ENCODE measurements around the gene MEN1. TPM values are rescaled to one million over a fixed set of nuclear protein-coding genes. Genes with fewer than 3 reads are reported as not detected.
"Not testable (repeated sequence)": the region's sequence is repeated elsewhere in the genome, so short reads cannot be mapped to it uniquely, and the experiment has no call there.

MEN1 gene
- total and polyA plus RNA-seq, 2 of the 13 experiments (the other 11 are each of a cell fraction or from before 2014, with no cell fraction given): 20.5 to 27.3 TPM

DNA sequence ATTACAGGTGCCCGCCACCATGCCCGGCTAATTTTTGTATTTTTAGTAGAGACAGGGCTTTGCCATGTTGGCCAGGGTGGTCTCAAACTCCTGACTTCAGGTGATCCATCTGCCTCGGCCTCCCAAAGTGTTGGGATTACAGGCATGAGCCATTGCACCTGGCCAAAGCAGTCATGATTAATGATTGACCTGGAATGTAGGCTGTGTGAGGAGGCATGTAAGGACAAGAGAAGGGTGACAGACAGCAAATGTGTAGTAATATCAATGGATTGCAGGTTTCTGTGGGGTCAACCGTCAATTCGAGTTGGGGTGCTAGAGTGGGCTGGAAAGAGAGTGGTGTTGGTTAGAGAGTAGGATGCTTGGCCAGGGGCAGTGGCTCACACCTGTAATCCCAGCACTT, 5.1 kb upstream of the MEN1 start:
- 2% methylated on average over 5 of the region's 5 CpGs for WGBS (ENCODE audit: low lambda C conversion rate)
- H2AFZ ChIP-seq (ENCODE audit: low read length); H3K27ac ChIP-seq (ENCODE audit: extremely low read length, insufficient read depth, low read length); H3K79me2 ChIP-seq (ENCODE audit: insufficient read depth, low read length); H4K20me1 ChIP-seq (ENCODE audit: insufficient read depth, low read length); H3K36me3 ChIP-seq (replicated peaks in 1 of 2; ENCODE audit: control insufficient read depth in 1 of 2, insufficient read depth in 2 of 2, low read length in 2 of 2); H3K9me3 ChIP-seq (ENCODE audit: low read length); H3K9ac ChIP-seq (ENCODE audit: insufficient read depth, low read depth, low read length); H3K4me3 ChIP-seq (replicated peaks in 1 of 3; ENCODE audit: insufficient read depth in 1 of 3, low read depth in 2 of 3, low read length in 3 of 3); CTCF ChIA-PET (ENCODE audit: low intra/inter-chr PET ratio, low total read pairs); BruUV-seq (replicated peaks); H3K27me3 ChIP-seq (ENCODE audit: control insufficient read depth in 1 of 2, insufficient read depth in 2 of 2, low read length in 2 of 2); intact Hi-C loops (cut with micrococcal nuclease; ENCODE audit: unreplicated experiment); in situ Hi-C loops (cut with HindIII; ENCODE audit: extremely low pct_ligation_motif_present, low pct_unique_long_range_greater_than_20kb): not testable (repeated sequence)
- POLR2A ChIA-PET: interaction anchor here (1.0 to 1.1 kb wide), 2 partner anchors 57 to 226 kb away, joined by 3 read pairs; partner anchors contain the start of gene SAC3D1
- DNase-seq (ENCODE audit: low spot score) (peak; percentile 64), FAIRE-seq (peak; percentile 47), ATAC-seq (peak; percentile 49)
- Histone ChIP-seq H3K4me2 (ENCODE audit: low read depth, low read length) (peak overlapping the region; percentile 61), H3K4me1 (ENCODE audit: insufficient read depth, low read length) (peaks cover 34% of the 10 kb centered on the region)
- TF ChIP-seq, protein P1, sequence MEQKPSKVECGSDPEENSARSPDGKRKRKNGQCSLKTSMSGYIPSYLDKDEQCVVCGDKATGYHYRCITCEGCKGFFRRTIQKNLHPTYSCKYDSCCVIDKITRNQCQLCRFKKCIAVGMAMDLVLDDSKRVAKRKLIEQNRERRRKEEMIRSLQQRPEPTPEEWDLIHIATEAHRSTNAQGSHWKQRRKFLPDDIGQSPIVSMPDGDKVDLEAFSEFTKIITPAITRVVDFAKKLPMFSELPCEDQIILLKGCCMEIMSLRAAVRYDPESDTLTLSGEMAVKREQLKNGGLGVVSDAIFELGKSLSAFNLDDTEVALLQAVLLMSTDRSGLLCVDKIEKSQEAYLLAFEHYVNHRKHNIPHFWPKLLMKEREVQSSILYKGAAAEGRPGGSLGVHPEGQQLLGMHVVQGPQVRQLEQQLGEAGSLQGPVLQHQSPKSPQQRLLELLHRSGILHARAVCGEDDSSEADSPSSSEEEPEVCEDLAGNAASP (CRISPR knock-in tag; IDR thresholded peaks at IDR 0.05; ENCODE audit: borderline replicate concordance): peak; percentile 91; the same call in 1 of the 2 replicates
- TF ChIP-seq RXRB (CRISPR knock-in tag; IDR thresholded peaks at IDR 0.05; ENCODE audit: borderline replicate concordance) (peak; percentile 84), RARA (CRISPR knock-in tag; IDR thresholded peaks at IDR 0.05) (peak; percentile 22; the same call in 1 of the 2 replicates), RXRA (CRISPR knock-in tag; IDR thresholded peaks at IDR 0.05) (peak; percentile 82; the same call in 1 of the 2 replicates), TBX2 (CRISPR knock-in tag; IDR thresholded peaks at IDR 0.05; ENCODE audit: borderline replicate concordance) (peak; percentile 24; the same call in 1 of the 2 replicates), SAP130 (CRISPR knock-in tag; IDR thresholded peaks at IDR 0.05; ENCODE audit: low read depth) (peak; percentile 33; the same call in 1 of the 2 replicates), TEAD3 (CRISPR knock-in tag; optimal IDR thresholded peaks at IDR 0.05; ENCODE audit: borderline replicate concordance) (peak; percentile 92)
- TF ChIP-seq, protein P2, sequence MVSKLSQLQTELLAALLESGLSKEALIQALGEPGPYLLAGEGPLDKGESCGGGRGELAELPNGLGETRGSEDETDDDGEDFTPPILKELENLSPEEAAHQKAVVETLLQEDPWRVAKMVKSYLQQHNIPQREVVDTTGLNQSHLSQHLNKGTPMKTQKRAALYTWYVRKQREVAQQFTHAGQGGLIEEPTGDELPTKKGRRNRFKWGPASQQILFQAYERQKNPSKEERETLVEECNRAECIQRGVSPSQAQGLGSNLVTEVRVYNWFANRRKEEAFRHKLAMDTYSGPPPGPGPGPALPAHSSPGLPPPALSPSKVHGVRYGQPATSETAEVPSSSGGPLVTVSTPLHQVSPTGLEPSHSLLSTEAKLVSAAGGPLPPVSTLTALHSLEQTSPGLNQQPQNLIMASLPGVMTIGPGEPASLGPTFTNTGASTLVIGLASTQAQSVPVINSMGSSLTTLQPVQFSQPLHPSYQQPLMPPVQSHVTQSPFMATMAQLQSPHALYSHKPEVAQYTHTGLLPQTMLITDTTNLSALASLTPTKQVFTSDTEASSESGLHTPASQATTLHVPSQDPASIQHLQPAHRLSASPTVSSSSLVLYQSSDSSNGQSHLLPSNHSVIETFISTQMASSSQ (IDR thresholded peaks at IDR 0.05; ENCODE audit: low read depth): peak; percentile 84
- TF ChIP-seq, protein P2 (CRISPR knock-in tag; IDR thresholded peaks at IDR 0.05; ENCODE audit: borderline replicate concordance): peak; percentile 84
- TF ChIP-seq, protein P3, sequence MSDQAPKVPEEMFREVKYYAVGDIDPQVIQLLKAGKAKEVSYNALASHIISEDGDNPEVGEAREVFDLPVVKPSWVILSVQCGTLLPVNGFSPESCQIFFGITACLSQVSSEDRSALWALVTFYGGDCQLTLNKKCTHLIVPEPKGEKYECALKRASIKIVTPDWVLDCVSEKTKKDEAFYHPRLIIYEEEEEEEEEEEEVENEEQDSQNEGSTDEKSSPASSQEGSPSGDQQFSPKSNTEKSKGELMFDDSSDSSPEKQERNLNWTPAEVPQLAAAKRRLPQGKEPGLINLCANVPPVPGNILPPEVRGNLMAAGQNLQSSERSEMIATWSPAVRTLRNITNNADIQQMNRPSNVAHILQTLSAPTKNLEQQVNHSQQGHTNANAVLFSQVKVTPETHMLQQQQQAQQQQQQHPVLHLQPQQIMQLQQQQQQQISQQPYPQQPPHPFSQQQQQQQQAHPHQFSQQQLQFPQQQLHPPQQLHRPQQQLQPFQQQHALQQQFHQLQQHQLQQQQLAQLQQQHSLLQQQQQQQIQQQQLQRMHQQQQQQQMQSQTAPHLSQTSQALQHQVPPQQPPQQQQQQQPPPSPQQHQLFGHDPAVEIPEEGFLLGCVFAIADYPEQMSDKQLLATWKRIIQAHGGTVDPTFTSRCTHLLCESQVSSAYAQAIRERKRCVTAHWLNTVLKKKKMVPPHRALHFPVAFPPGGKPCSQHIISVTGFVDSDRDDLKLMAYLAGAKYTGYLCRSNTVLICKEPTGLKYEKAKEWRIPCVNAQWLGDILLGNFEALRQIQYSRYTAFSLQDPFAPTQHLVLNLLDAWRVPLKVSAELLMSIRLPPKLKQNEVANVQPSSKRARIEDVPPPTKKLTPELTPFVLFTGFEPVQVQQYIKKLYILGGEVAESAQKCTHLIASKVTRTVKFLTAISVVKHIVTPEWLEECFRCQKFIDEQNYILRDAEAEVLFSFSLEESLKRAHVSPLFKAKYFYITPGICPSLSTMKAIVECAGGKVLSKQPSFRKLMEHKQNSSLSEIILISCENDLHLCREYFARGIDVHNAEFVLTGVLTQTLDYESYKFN (CRISPR knock-in tag; conservative IDR thresholded peaks at IDR 0.05): peak; percentile 44; the same call in 1 of the 2 replicates
- TF ChIP-seq, protein P4, sequence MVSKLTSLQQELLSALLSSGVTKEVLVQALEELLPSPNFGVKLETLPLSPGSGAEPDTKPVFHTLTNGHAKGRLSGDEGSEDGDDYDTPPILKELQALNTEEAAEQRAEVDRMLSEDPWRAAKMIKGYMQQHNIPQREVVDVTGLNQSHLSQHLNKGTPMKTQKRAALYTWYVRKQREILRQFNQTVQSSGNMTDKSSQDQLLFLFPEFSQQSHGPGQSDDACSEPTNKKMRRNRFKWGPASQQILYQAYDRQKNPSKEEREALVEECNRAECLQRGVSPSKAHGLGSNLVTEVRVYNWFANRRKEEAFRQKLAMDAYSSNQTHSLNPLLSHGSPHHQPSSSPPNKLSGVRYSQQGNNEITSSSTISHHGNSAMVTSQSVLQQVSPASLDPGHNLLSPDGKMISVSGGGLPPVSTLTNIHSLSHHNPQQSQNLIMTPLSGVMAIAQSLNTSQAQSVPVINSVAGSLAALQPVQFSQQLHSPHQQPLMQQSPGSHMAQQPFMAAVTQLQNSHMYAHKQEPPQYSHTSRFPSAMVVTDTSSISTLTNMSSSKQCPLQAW (CRISPR knock-in tag; IDR thresholded peaks at IDR 0.05): peak; percentile 95
- TF ChIP-seq, protein P5, sequence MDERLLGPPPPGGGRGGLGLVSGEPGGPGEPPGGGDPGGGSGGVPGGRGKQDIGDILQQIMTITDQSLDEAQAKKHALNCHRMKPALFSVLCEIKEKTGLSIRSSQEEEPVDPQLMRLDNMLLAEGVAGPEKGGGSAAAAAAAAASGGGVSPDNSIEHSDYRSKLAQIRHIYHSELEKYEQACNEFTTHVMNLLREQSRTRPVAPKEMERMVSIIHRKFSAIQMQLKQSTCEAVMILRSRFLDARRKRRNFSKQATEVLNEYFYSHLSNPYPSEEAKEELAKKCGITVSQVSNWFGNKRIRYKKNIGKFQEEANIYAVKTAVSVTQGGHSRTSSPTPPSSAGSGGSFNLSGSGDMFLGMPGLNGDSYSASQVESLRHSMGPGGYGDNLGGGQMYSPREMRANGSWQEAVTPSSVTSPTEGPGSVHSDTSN (CRISPR knock-in tag; IDR thresholded peaks at IDR 0.05): peak; percentile 41; the same call in 1 of the 2 replicates

Data from HepG2 (cell line).